Ascending aorta (tissue), 2 donors: Measurements from ENCODE around the gene COPB2. TPM values are rescaled to one million over a fixed set of nuclear protein-coding genes. Genes with fewer than 3 reads are reported as not detected.
A peak's percentile ranks its signal among the peaks of the same experiment; 100 is the strongest.
"Not testable (repeated sequence)": the region's sequence is repeated elsewhere in the genome, so short reads cannot be mapped to it uniquely, and the experiment has no call there.

Source experiments
- DNase-seq, 2 donors: peaks; one replicate each; pipeline ENCODE4 v3.0.0-alpha.2; 2019; ENCODE audit warnings: low spot score in 2 of 2
- H3K27ac ChIP-seq, 2 donors: fragments of 200-600 bp; sonication (generic); one replicate each; pipeline ENCODE4 v1.5.1; 2016 to 2017; ENCODE audit warnings: mild to moderate bottlenecking in 1 of 2
- H3K27me3 ChIP-seq: fragments of 200-600 bp; sonication (generic); one replicate; pipeline ENCODE4 v1.5.1; 2017
- H3K36me3 ChIP-seq, 2 donors: fragments of 200-600 bp; sonication (generic); one replicate each; pipeline ENCODE4 v1.5.1; 2016
- H3K4me1 ChIP-seq, 2 donors: fragments of 200-600 bp; sonication (generic); one replicate each; pipeline ENCODE4 v1.5.1; 2016 to 2017; ENCODE audit warnings: mild to moderate bottlenecking in 1 of 2
- H3K4me3 ChIP-seq, 2 donors: fragments of 200-600 bp; sonication (generic); one replicate each; pipeline ENCODE4 v1.5.1; 2016 to 2017; ENCODE audit warnings: mild to moderate bottlenecking in 1 of 2
- H3K9me3 ChIP-seq, 2 donors: fragments of 200-600 bp; sonication (generic); one replicate each; pipeline ENCODE4 v1.5.1; 2016
- intact Hi-C: fragments of 100-400 bp; cut with DNase I; formaldehyde crosslinking; loops from one replicate; pipeline ENCODE4 v1.15.1; 2023
- total RNA-seq: library from RNA; depleted of rRNA; stranded (reverse); fragments of >200 nt; gene quantifications from one replicate; pipeline ENCODE4 v1.1.0, GENCODE V29; 2016
- TF ChIP-seq, protein P1 (sequence below), 3 experiments: fragments of 200-600 bp in 2 of 3; fragments of 450-650 bp in 1 of 3; sonication (generic) in 2 of 3; IDR thresholded peaks; one replicate each; pipeline ENCODE4 v1.5.1; 2016 to 2019; ENCODE audit warnings: antibody characterized with exemption in 3 of 3, mild to moderate bottlenecking in 1 of 3, moderate library complexity in 1 of 3

The COPB2 gene
- total RNA-seq, 1 donor from 2014 or later, result 26.6 TPM

DNA sequence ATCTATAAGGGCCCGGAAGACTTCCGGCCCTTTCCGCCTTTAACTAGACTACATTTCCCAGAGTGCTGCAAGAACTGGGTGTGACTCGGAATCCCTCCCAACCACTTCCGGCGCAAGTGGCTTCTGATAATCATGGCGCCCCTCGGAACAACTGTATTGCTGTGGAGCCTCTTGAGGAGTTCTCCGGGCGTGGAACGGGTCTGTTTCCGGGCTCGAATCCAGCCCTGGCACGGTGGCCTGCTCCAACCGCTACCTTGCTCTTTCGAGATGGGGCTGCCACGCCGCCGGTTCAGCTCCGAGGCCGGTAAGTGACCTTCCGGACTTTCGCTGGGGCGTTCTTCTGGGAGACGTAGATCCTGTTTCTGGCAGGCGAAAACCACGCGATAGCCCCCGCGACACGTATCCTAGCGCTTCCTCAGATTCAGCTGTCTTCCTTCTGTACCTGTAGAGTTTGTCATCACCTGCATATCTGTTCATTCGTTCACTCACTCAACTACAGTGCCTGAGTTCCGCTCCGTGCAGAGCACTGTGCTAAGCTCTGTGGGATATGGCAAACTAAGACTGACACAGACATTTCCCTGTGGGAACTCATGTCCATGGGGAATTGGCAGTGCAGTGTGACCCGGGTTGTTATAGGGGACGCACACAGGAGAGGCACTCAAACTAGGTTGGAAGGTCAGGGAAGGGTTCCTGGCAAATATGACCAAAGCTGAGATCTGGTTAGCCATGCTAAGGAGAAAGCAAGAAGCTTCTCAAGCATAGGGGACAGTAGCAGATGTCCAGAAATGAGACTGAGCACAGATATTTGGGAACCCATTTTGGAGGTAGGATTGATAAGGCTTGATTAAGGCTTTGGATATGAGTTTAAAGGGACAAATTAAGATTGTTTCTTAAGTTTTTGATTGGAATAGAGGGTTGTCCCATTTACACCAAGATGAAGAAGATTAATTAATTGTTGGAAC, 45.3 kb downstream of the COPB2 start, which contains the start of gene MRPS22:
MRPS22 (plus strand) TSS at position 126 of the 962 bp plus-strand sequence; CDS start at position 133, 7 bp downstream.
- Histone ChIP-seq H3K27ac (peak within 1 kb of the TSS; percentile 66 to 73), H3K27me3 (no peaks in the 10 kb centered on the region), H3K4me3 (peak within 1 kb of the TSS; percentile 76 to 90), H3K9me3 (no peaks in the 10 kb centered on the region), H3K4me1 (peaks cover 0 to 12% of the 10 kb centered on the region in 2 donors), H3K36me3 (peaks cover 14 to 17% of the 10 kb centered on the region in 2 donors)
- intact Hi-C loops, result loop anchor here (2.0 to 5.0 kb wide), 2 partner anchors 45 to 752 kb away; partner anchors contain the start of genes CEP70 and COPB2
- DNase-seq, result peak; percentile 43 to 89
- TF ChIP-seq, protein P1, sequence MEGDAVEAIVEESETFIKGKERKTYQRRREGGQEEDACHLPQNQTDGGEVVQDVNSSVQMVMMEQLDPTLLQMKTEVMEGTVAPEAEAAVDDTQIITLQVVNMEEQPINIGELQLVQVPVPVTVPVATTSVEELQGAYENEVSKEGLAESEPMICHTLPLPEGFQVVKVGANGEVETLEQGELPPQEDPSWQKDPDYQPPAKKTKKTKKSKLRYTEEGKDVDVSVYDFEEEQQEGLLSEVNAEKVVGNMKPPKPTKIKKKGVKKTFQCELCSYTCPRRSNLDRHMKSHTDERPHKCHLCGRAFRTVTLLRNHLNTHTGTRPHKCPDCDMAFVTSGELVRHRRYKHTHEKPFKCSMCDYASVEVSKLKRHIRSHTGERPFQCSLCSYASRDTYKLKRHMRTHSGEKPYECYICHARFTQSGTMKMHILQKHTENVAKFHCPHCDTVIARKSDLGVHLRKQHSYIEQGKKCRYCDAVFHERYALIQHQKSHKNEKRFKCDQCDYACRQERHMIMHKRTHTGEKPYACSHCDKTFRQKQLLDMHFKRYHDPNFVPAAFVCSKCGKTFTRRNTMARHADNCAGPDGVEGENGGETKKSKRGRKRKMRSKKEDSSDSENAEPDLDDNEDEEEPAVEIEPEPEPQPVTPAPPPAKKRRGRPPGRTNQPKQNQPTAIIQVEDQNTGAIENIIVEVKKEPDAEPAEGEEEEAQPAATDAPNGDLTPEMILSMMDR (IDR thresholded peaks at IDR 0.05), result no peak

DNA sequence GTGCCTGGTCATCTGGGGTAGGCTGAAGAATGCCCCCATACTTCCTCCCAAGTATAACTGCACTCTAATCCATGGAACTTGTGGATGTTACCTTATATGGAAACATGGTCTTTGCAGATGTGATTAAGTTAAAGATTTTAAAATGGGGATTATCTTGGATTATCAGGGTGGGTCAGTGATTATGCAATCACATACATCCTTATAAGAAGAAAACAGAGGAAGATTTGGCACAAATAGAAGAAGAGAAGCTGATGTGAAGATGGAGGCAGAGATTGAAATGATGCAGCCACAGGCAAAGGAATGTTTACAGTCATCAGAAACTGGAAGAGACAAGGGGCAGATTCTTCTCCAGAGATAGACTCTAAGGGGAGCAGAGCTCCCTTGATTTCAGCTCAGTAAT, 47.4 kb downstream of the COPB2 start:
- peaks cover 0 to 12% of the 10 kb centered on the region in 2 donors for H3K4me1 ChIP-seq
- no peak overlapping the region for H3K27ac ChIP-seq
- TF ChIP-seq, protein P1 (IDR thresholded peaks at IDR 0.05), result no peak
- intact Hi-C loops, result loop anchor here (2.0 to 5.0 kb wide), 2 partner anchors 47 to 750 kb away; partner anchors contain the start of genes CEP70 and COPB2
- no peaks in the 10 kb centered on the region for H3K27me3 ChIP-seq
- no peak overlapping the region for H3K4me3 ChIP-seq
- no peaks in the 10 kb centered on the region for H3K9me3 ChIP-seq
- no peak for DNase-seq
- H3K36me3 ChIP-seq, result peaks cover 3 to 4% of the 10 kb centered on the region in 2 donors

DNA sequence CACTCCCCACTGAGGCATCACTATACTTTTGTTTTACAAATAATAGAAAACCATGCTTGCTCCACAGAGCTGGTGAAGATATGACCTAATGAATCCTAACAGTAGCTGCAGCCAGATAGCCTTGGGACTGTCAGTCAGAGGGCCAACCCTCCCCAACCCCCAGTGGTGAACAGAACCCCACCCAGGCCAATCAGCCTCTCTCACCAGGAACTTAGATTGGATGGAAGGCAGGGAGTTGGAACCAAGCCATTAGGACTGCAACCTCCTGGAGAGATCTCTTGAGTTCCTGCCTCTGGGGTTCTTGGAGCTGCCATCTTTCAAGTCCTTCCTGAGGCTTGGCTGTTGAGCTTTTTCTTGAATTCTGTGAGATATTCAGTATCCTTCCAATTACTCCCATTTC, 48.7 kb downstream of the COPB2 start:
- H3K27me3 ChIP-seq, result no peaks in the 10 kb centered on the region
- DNase-seq, result no peak
- TF ChIP-seq, protein P1 (IDR thresholded peaks at IDR 0.05), result no peak
- no peaks in the 10 kb centered on the region for H3K9me3 ChIP-seq
- H3K4me3 ChIP-seq, result no peak overlapping the region
- H3K4me1 ChIP-seq, result peaks cover 0 to 12% of the 10 kb centered on the region in 2 donors
- intact Hi-C loops, result loop anchor here (5.0 kb wide), 1 partner anchor 748 kb away; the partner anchor contains the start of gene CEP70
- no peak overlapping the region for H3K27ac ChIP-seq
- H3K36me3 ChIP-seq, result no peaks in the 10 kb centered on the region

DNA sequence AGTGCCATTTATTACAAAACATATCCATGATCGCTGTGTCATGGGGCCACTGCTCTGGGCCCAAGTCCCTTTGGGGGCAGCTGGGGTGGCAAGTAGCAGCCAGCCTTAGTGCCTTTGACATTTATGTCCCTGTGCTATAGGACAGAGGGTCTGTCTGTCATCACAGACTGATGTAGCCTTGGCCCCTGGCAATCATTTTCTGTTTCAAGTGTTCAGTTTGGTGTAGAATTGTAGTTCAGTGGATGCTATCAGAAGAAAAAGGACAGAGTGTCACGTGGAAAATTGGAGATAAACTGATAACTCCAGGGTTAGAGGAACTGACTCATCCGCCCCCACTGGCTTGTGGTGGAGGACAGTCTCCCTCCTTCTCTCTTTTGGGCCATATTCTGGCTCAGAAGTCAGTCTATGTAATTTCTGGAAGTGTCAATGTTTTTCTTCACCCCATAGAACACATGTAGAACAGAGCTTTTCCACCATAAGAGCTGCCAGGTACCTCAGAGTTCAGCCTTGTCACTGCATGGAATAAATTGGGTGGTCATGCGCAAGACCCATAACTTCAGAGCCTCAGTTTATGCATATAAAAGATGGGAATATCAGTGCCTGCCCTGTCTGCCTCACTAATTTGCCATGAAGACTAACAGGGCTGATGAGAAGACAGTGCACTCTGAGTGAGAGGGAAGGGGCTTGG, 50.1 kb downstream of the COPB2 start:
- H3K27ac ChIP-seq, result no peak overlapping the region
- intact Hi-C loops, result no loop called here
- TF ChIP-seq, protein P1 (IDR thresholded peaks at IDR 0.05), result no peak
- no peaks in the 10 kb centered on the region for H3K9me3 ChIP-seq
- H3K4me3 ChIP-seq, result no peak overlapping the region
- no peaks in the 10 kb centered on the region for H3K4me1 ChIP-seq
- no peaks in the 10 kb centered on the region for H3K27me3 ChIP-seq
- H3K36me3 ChIP-seq, result no peaks in the 10 kb centered on the region
- DNase-seq, result no peak

DNA sequence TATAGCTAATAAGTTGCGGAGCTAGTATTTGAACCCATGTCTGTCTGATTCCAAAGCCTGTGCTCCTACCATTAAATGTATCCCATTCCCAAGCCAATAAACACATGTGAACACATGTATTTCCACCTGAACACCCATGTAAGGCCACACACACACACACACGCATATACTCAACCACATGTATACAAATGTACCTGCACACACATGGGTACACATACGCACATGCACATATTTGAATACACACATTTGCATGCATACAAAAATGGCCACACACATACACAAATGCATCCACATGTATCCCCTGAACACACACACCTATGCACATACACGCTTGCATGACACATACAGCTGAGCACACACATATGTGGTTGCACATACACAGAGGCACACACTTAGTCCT, 51.0 kb downstream of the COPB2 start:
- DNase-seq, result no peak
- no peak overlapping the region for H3K27ac ChIP-seq
- intact Hi-C loops, result no loop called here

DNA sequence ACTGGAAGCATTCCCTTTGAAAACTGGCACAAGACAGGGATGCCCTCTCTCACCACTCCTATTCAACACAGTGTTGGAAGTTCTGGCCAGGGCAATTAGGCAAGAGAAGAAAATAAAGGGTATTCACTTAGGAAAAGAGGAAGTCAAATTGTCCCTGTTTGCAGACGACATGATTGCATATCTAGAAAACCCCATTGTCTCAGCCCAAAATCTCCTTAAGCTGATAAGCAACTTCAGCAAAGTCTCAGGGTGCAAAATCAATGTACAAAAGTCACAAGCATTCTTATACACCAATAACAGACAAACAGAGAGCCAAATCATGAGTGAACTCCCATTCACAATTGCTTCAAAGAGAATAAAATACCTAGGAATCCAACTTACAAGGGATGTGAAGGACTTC, 54.8 kb downstream of the COPB2 start:
- H3K9me3 ChIP-seq, H3K4me1 ChIP-seq, H3K27ac ChIP-seq, H3K36me3 ChIP-seq, intact Hi-C loops, DNase-seq, H3K4me3 ChIP-seq, H3K27me3 ChIP-seq: not testable (repeated sequence)

More for the DNA sequence above, 51.0 kb downstream of the COPB2 start:
- TF ChIP-seq, protein P1 (IDR thresholded peaks at IDR 0.05), result no peak
- H3K27me3 ChIP-seq, result no peaks in the 10 kb centered on the region
- H3K4me3 ChIP-seq, result no peak overlapping the region
- no peaks in the 10 kb centered on the region for H3K4me1 ChIP-seq
- no peaks in the 10 kb centered on the region for H3K9me3 ChIP-seq
- H3K36me3 ChIP-seq, result no peaks in the 10 kb centered on the region
